HepG2 (cell line): ENCODE results near the gene TAPBP. TPM values are rescaled to one million over a fixed set of nuclear protein-coding genes. Genes with fewer than 3 reads are reported as not detected.

Source experiments
- AGO1 ChIP-seq: fragments of 200-400 bp; formaldehyde crosslinking; IDR thresholded peaks from 2 replicates; pipeline ENCODE4 v1.6.1; 2017; ENCODE audit warnings: mild to moderate bottlenecking, low read depth, low read length, moderate library complexity; ENCODE audit not compliant: poor library complexity, severe bottlenecking
- ARNT ChIP-seq: fragments of 450-650 bp; IDR thresholded peaks from 2 replicates; pipeline ENCODE4 v1.6.1; 2017
- IKZF5 ChIP-seq: IDR thresholded peaks from 2 replicates; pipeline ENCODE4 v1.6.1; 2018; ENCODE audit warnings: missing genetic modification reagents, mild to moderate bottlenecking, missing compliant biosample characterization
- ISX ChIP-seq: sonication (generic); formaldehyde crosslinking; conservative IDR thresholded peaks from 2 replicates; pipeline ENCODE4 v1.5.0; 2020; ENCODE audit warnings: missing genetic modification reagents
- KLF13 ChIP-seq: sonication (generic); formaldehyde crosslinking; IDR thresholded peaks from 2 replicates; pipeline ENCODE4 v1.4.0; 2020; ENCODE audit warnings: mild to moderate bottlenecking, missing genetic modification reagents
- MYC ChIP-seq: sonication (generic); formaldehyde crosslinking; IDR thresholded peaks from 2 replicates; pipeline ENCODE4 v1.9.0; 2021; ENCODE audit warnings: missing genetic modification reagents, borderline replicate concordance
- NFE2L2 ChIP-seq: fragments of 150-350 bp; IDR thresholded peaks from 2 replicates; pipeline ENCODE4 v1.6.1; 2014; ENCODE audit warnings: low read length
- NFYB ChIP-seq: sonication (generic); formaldehyde crosslinking; IDR thresholded peaks from 2 replicates; pipeline ENCODE4 v1.4.0; 2020; ENCODE audit warnings: missing genetic modification reagents
- PHF8 ChIP-seq: sonication (generic); formaldehyde crosslinking; IDR thresholded peaks from 2 replicates; pipeline ENCODE4 v1.5.0; 2020; ENCODE audit warnings: missing genetic modification reagents
- POLR2AphosphoS2 ChIP-seq: IDR thresholded peaks from 2 replicates; pipeline ENCODE4 v1.6.1; 2011; ENCODE audit warnings: low read depth, low read length, improper control_type of control experiment
- THRA ChIP-seq: sonication (generic); formaldehyde crosslinking; IDR thresholded peaks from 2 replicates; pipeline ENCODE4 v1.4.0; 2020; ENCODE audit warnings: missing genetic modification reagents, borderline replicate concordance
- ZFP36 ChIP-seq: fragments of 150-350 bp; IDR thresholded peaks from 2 replicates; pipeline ENCODE4 v1.6.1; 2018; ENCODE audit warnings: borderline replicate concordance, low read length, low read depth; ENCODE audit not compliant: partially characterized antibody
- ZIK1 ChIP-seq: sonication (generic); formaldehyde crosslinking; IDR thresholded peaks from 2 replicates; pipeline ENCODE4 v1.5.0; 2020; ENCODE audit warnings: mild to moderate bottlenecking, low read depth, missing genetic modification reagents, borderline replicate concordance
- ZNF136 ChIP-seq: sonication (generic); formaldehyde crosslinking; IDR thresholded peaks from 2 replicates; pipeline ENCODE4 v1.8.1; 2022; ENCODE audit warnings: low read depth, mild to moderate bottlenecking, moderate library complexity, missing genetic modification reagents
- ZNF17 ChIP-seq: sonication (generic); formaldehyde crosslinking; IDR thresholded peaks from 2 replicates; pipeline ENCODE4 v1.5.0; 2020; ENCODE audit warnings: mild to moderate bottlenecking, missing genetic modification reagents
- ZNF18 ChIP-seq: sonication (generic); formaldehyde crosslinking; IDR thresholded peaks from 2 replicates; pipeline ENCODE4 v1.8.0; 2022; ENCODE audit warnings: mild to moderate bottlenecking, missing genetic modification reagents; ENCODE audit not compliant: insufficient replicate concordance
- ZNF234 ChIP-seq: sonication (generic); formaldehyde crosslinking; conservative IDR thresholded peaks from 2 replicates; pipeline ENCODE4 v1.5.1; 2020; ENCODE audit warnings: mild to moderate bottlenecking, missing genetic modification reagents
- ZNF3 ChIP-seq: IDR thresholded peaks from 2 replicates; pipeline ENCODE4 v1.7.0; 2017; ENCODE audit warnings: inconsistent platforms
- ZNF646 ChIP-seq: sonication (generic); formaldehyde crosslinking; IDR thresholded peaks from 2 replicates; pipeline ENCODE4 v1.9.0; 2021; ENCODE audit warnings: mild to moderate bottlenecking, missing genetic modification reagents
- polyA plus RNA-seq, 8 experiments: library from polyadenylated mRNA; depleted of rRNA in 3 of 8; stranded (reverse) in 7 of 8; unstranded in 1 of 8; fragments of >200 nt; fragmentation: Illumina TruSeq in 4 of 8; extraction: Trizol in 4 of 8; gene quantifications; 2 replicates each; pipeline versions ENCODE4 v1.2.1 to v1.2.3, GENCODE V29; 2011 to 2016; ENCODE audit warnings: low read depth in 4 of 8, missing spikeins in 1 of 8, mixed read lengths in 1 of 8; ENCODE audit not compliant: insufficient read depth in 1 of 8
- total RNA-seq, 5 experiments: library from RNA; depleted of rRNA; stranded (reverse); fragments of >200 nt; fragmentation: Illumina TruSeq; extraction: Trizol; gene quantifications; 2 replicates each; pipeline ENCODE4 v1.2.3, GENCODE V29; 2016; ENCODE audit warnings: low read depth in 1 of 5

TAPBP gene
- total and polyA plus RNA-seq, 2 of the 13 experiments (the other 11 are each of a cell fraction or from before 2014, with no cell fraction given) = 27.4 to 32.3 TPM

- TF ChIP-seq IKZF5 = peak; percentile 93
- peak; percentile 91 for TF ChIP-seq ZNF234 (CRISPR knock-in tag)
- TF ChIP-seq ZIK1 (CRISPR knock-in tag) = peak; percentile 77; the same call in 1 of the 2 replicates
- peak; percentile 63; the same call in 1 of the 2 replicates for TF ChIP-seq ZNF136 (CRISPR knock-in tag)
- no peak for TF ChIP-seq ARNT
- TF ChIP-seq NFE2L2 = no peak
- TF ChIP-seq THRA (CRISPR knock-in tag) = peak; percentile 73
- peak; percentile 93 for TF ChIP-seq PHF8 (CRISPR knock-in tag)
- TF ChIP-seq ISX = 0 out of 2 replicates have a peak, but pooled peaks have one; percentile 79
- TF ChIP-seq POLR2AphosphoS2 = peak; percentile 97
- TF ChIP-seq ZNF17 (CRISPR knock-in tag) = no peak
- no peak for TF ChIP-seq ZNF3
- peak; percentile 63 for TF ChIP-seq NFYB
- peak; percentile 99 for TF ChIP-seq MYC (CRISPR knock-in tag)
- TF ChIP-seq ZNF646 (CRISPR knock-in tag) = no peak; the same call in 1 of the 2 replicates
- no peak for TF ChIP-seq ZFP36
- no peak for TF ChIP-seq ZNF18
- TF ChIP-seq AGO1 = peak; percentile 70
- no peak for TF ChIP-seq KLF13 (CRISPR knock-in tag)
Measured at GRCh38 chr6:33271468-33272274, 42.2 kb downstream of the TAPBP start, which contains the start of the genes RPS18 and VPS52 (continued).
